Measurements from ENCODE around the gene HMCES. TPM values are rescaled to one million over a fixed set of nuclear protein-coding genes. Genes with fewer than 3 reads are reported as not detected.

The HMCES gene
- total and polyA plus RNA-seq, 2 of the 13 experiments (the other 11 are each of a cell fraction or from before 2014, with no cell fraction given) = 16.1 to 37.5 TPM

- TF ChIP-seq KLF9 (CRISPR knock-in tag; IDR thresholded peaks at IDR 0.05; ENCODE audit: low read depth) = no peak
- TF ChIP-seq KLF6 (CRISPR knock-in tag; IDR thresholded peaks at IDR 0.05) = no peak
- TF ChIP-seq SRSF4 (IDR thresholded peaks at IDR 0.05; ENCODE audit: low read depth, low read length, poor library complexity, severe bottlenecking) = no peak
- TF ChIP-seq ZNF687 (CRISPR knock-in tag; IDR thresholded peaks at IDR 0.05) = peak; percentile 58
- no peak for TF ChIP-seq SKIL (CRISPR knock-in tag; IDR thresholded peaks at IDR 0.05; ENCODE audit: borderline replicate concordance)
- TF ChIP-seq ZBTB39 (CRISPR knock-in tag; IDR thresholded peaks at IDR 0.05) = no peak
- TF ChIP-seq ZNF256 (CRISPR knock-in tag; conservative IDR thresholded peaks at IDR 0.05) = no peak
- TF ChIP-seq SP140L (CRISPR knock-in tag; IDR thresholded peaks at IDR 0.05; ENCODE audit: borderline replicate concordance) = no peak
- no peak for TF ChIP-seq PTBP1 (IDR thresholded peaks at IDR 0.05; ENCODE audit: low read depth, low read length, poor library complexity, severe bottlenecking)
- TF ChIP-seq ZNF143 (CRISPR knock-in tag; IDR thresholded peaks at IDR 0.05) = no peak
- no peak for TF ChIP-seq KDM5B (CRISPR knock-in tag; IDR thresholded peaks at IDR 0.05; ENCODE audit: borderline replicate concordance)
- TF ChIP-seq PPARG (CRISPR knock-in tag; conservative IDR thresholded peaks at IDR 0.05) = peak; percentile 46; the same call in 1 of the 2 replicates
- no peak for TF ChIP-seq ZNF777 (CRISPR knock-in tag; IDR thresholded peaks at IDR 0.05)
- no peak for TF ChIP-seq FOXP4 (CRISPR knock-in tag; IDR thresholded peaks at IDR 0.05)
- no peak for TF ChIP-seq CCAR2 (optimal IDR thresholded peaks at IDR 0.05; ENCODE audit: low read depth, low read length)
- TF ChIP-seq ZNF614 (CRISPR knock-in tag; IDR thresholded peaks at IDR 0.05; ENCODE audit: borderline replicate concordance) = no peak
Measured at GRCh38 chr3:129228891-129229585, 49.6 kb upstream of the HMCES start (continued).
